Measurements from ENCODE around the gene VWA3A.

- TF ChIP-seq EZH2 (IDR thresholded peaks at IDR 0.05; ENCODE audit: insufficient read depth, poor library complexity, severe bottlenecking) (no peak), EZH2phosphoT487 (IDR thresholded peaks at IDR 0.05; ENCODE audit: insufficient read depth, low read depth) (no peak)
These were observed 30.8 kb downstream of the VWA3A start for GRCh38 chr16:22123146-22123545.
